Fibroblast of lung (primary cell): Measurements from ENCODE around the gene MTR. TPM values are rescaled to one million over a fixed set of nuclear protein-coding genes. Genes with fewer than 3 reads are reported as not detected.
"Not testable (repeated sequence)": the region's sequence is repeated elsewhere in the genome, so short reads cannot be mapped to it uniquely, and the experiment has no call there.

Source experiments
- DNase-seq, 2 donors: peaks; one replicate each; pipeline versions ENCODE4 v3.0.0 to v3.0.0-alpha.2; 2010; ENCODE audit warnings: low read depth in 2 of 2
- H2AFZ ChIP-seq: 2 replicates; pipeline ENCODE4 v1.5.1; 2012; ENCODE audit warnings: low read length, control low read depth, inconsistent platforms
- H3K27ac ChIP-seq: 2 replicates; pipeline ENCODE4 v1.5.1; 2011; ENCODE audit warnings: low read length, control low read depth; ENCODE audit not compliant: insufficient read depth
- H3K27me3 ChIP-seq: 2 replicates; pipeline ENCODE4 v1.5.1; 2011; ENCODE audit warnings: mild to moderate bottlenecking, low read length; ENCODE audit not compliant: control insufficient read depth, insufficient read depth
- H3K36me3 ChIP-seq: 2 replicates; pipeline ENCODE4 v1.5.1; 2011; ENCODE audit warnings: low read length; ENCODE audit not compliant: control insufficient read depth, insufficient read depth
- H3K4me1 ChIP-seq: 2 replicates; pipeline ENCODE4 v1.5.1; 2011; ENCODE audit warnings: low read length; ENCODE audit not compliant: control insufficient read depth, insufficient read depth; ENCODE audit errors: extremely low read depth
- H3K4me2 ChIP-seq: 2 replicates; pipeline ENCODE4 v1.5.1; 2011; ENCODE audit warnings: low read length, control low read depth; ENCODE audit not compliant: insufficient read depth; ENCODE audit errors: extremely low read depth
- H3K4me3 ChIP-seq, 4 experiments: fragments of 200-600 bp in 1 of 4; sonication (generic) in 1 of 4; replicated peaks in 1 of 4; 2 replicates each; pipeline ENCODE4 v1.5.1; 2011 to 2016; ENCODE audit warnings: low read length in 4 of 4, low read depth in 3 of 4, mild to moderate bottlenecking in 3 of 4, control low read depth in 2 of 4, inconsistent platforms in 1 of 4, mixed read lengths in 1 of 4; ENCODE audit not compliant: insufficient read depth in 1 of 4; ENCODE audit errors: control extremely low read depth in 1 of 4
- H3K79me2 ChIP-seq: 2 replicates; pipeline ENCODE4 v1.5.1; 2012; ENCODE audit warnings: mild to moderate bottlenecking, low read length, inconsistent platforms; ENCODE audit not compliant: control insufficient read depth, insufficient read depth
- H3K9ac ChIP-seq: 2 replicates; pipeline ENCODE4 v1.5.1; 2011; ENCODE audit warnings: mild to moderate bottlenecking, low read length, control low read depth; ENCODE audit not compliant: insufficient read depth
- H3K9me3 ChIP-seq: 2 replicates; pipeline ENCODE4 v1.5.1; 2012; ENCODE audit warnings: low read depth, low read length; ENCODE audit not compliant: control insufficient read depth, insufficient read depth
- H4K20me1 ChIP-seq: 2 replicates; pipeline ENCODE4 v1.5.1; 2011; ENCODE audit warnings: low read length; ENCODE audit not compliant: control insufficient read depth, insufficient read depth; ENCODE audit errors: extremely low read depth
- CTCF ChIP-seq, 2 donors: IDR thresholded peaks in 1 of 2; conservative IDR thresholded peaks in 1 of 2; 1 replicate in 1 of 2; 2 replicates in 1 of 2; pipeline ENCODE4 v1.5.1; 2011 to 2012; ENCODE audit warnings: low read length in 2 of 2, control low read depth in 1 of 2, inconsistent platforms in 1 of 2, low read depth in 1 of 2, mild to moderate bottlenecking in 1 of 2
- EZH2 ChIP-seq: IDR thresholded peaks from 2 replicates; pipeline ENCODE4 v1.5.1; 2012; ENCODE audit warnings: low read length, control low read depth, mild to moderate bottlenecking; ENCODE audit errors: missing control alignments
- polyA plus RNA-seq, 2 donors: library from polyadenylated mRNA; depleted of rRNA in 1 of 2; stranded (reverse) in 1 of 2; unstranded in 1 of 2; fragments of >200 nt; gene quantifications; 2 replicates each; pipeline ENCODE4 v1.2.1, GENCODE V29; 2011 to 2012; ENCODE audit warnings: missing spikeins in 1 of 2
- total RNA-seq: library from RNA; depleted of rRNA; stranded (reverse); fragments of >200 nt; gene quantifications from 2 replicates; pipeline ENCODE4 v1.2.1, GENCODE V29; 2014

The MTR gene
- total and polyA plus RNA-seq, 2 donors (not counting 1 experiment from before 2014, with no cell fraction given) = 20.0 to 32.2 TPM

GRCh38 chr1:236854605-236854983 lies 59.5 kb downstream of the MTR start:
- TF ChIP-seq EZH2 (no peak), CTCF (conservative IDR thresholded peaks at IDR 0.05 in 1 of 2, IDR thresholded peaks at IDR 0.05 in 1 of 2; ENCODE audit: low read depth in 1 of 2, low read length in 2 of 2) (no peak)
- no peaks in the 10 kb centered on the region for H4K20me1 ChIP-seq
- H3K4me2 ChIP-seq = no peak overlapping the region
- H3K9ac ChIP-seq = no peak overlapping the region
- peak in 1 of 2 donors; percentile 70 for DNase-seq
- H3K36me3 ChIP-seq = no peaks in the 10 kb centered on the region
- H3K9me3 ChIP-seq = no peaks in the 10 kb centered on the region
- no peak overlapping the region for H3K27ac ChIP-seq
- no peak overlapping the region for H3K4me3 ChIP-seq
- H2AFZ ChIP-seq = no peak overlapping the region
- H3K4me1 ChIP-seq = no peaks in the 10 kb centered on the region
- H3K79me2 ChIP-seq = no peaks in the 10 kb centered on the region
- no peaks in the 10 kb centered on the region for H3K27me3 ChIP-seq

DNA sequence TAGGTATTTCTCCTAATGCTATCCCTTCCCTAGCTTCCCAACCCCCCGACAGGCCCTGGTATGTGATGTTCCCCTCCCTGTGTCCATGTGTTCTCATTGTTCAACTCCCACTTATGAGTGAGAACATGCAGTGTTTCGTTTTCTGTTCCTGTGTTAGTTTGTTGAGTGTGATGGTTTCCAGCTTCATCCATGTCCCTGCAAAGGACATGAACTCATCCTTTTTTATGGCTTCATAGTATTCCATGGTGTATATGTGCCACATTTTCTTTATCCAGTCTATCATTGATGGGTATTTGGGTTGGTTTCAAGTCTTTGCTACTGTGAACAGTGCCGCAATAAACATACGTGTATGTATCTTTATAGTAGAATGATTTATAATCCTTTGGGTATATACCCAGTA lies 61.6 kb downstream of the MTR start:
- H2AFZ ChIP-seq, H3K36me3 ChIP-seq, H3K9ac ChIP-seq, H3K27me3 ChIP-seq, H3K4me2 ChIP-seq, DNase-seq, H4K20me1 ChIP-seq, H3K79me2 ChIP-seq, H3K4me3 ChIP-seq, H3K27ac ChIP-seq, H3K9me3 ChIP-seq, H3K4me1 ChIP-seq: not testable (repeated sequence)

GRCh38 chr1:236858165-236858564 lies 63.1 kb downstream of the MTR start:
- no peaks in the 10 kb centered on the region for H3K27me3 ChIP-seq
- H3K4me2 ChIP-seq = no peak overlapping the region
- H3K36me3 ChIP-seq = peaks cover under 1% of the 10 kb centered on the region
- no peaks in the 10 kb centered on the region for H4K20me1 ChIP-seq
- TF ChIP-seq CTCF (conservative IDR thresholded peaks at IDR 0.05 in 1 of 2, IDR thresholded peaks at IDR 0.05 in 1 of 2; ENCODE audit: low read depth in 1 of 2, low read length in 2 of 2) (no peak), EZH2 (no peak)
- no peaks in the 10 kb centered on the region for H3K4me1 ChIP-seq
- no peak overlapping the region for H2AFZ ChIP-seq
- no peak overlapping the region for H3K4me3 ChIP-seq
- H3K27ac ChIP-seq = no peak overlapping the region
- no peaks in the 10 kb centered on the region for H3K9me3 ChIP-seq
- DNase-seq = no peak
- no peak overlapping the region for H3K9ac ChIP-seq
- H3K79me2 ChIP-seq = no peaks in the 10 kb centered on the region
